ENCODE results near the gene PICK1.

PICK1 gene

DNA sequence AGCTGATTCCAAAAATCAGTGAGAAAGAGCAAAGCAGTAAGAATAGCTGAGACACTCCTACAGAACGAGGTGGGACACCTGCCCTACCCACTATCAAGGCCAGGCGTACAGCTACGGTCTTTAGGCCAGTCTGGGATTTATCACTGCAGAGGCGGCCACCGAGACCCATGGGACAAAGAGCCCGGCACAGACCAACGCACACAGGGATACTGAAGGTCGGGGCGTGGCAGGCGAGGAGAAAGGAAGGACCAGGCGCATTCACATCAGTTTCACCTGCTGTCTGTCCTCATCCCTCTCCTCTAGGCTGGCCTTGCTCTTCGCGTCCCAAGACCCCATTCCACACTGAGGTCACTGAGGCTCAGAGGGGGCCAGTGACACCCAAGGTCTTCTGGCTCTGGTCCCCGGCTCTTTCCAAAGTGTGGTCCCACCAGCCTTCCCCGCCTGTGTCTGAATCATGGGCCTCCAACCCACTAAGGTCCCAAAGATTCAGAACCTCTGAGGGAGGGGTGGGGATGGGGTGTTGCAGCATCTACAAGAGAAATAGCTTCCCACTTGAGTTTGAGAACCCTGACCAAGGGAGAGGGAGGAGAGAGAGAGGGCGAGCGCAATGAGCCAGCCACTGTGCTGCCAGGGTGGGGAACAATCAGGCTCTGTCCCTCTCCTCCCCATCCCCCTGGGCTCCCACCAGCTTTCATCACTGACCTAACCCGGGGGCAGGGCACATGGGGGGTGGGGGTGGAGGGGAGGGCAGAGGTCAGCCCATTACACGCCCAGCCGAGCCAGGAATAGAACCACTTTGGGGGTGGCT is 7.2 kb upstream of the PICK1 start:
- no peak for DNase-seq (ENCODE audit: low read depth)

DNA sequence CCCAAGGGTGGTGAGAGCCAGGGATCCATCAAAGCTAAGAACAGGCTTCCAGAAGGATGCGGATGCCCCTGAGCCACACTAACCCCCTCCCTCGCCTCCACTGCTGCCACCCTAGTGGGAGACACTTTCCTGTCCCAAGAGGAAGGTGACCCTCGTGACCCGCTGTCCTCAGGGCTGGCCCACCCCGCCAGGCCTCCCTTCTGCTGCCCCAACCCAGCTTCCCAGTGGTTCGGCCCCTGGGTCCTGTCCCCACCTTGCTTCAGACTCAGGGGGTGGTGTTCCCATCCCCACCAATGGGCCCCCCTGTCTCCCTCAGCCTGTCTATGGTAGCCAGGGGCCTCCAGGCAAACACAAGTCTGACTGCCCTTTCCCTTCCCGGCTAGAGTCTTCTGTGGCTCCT is 6.5 kb upstream of the PICK1 start:
- no peak for DNase-seq (ENCODE audit: low read depth)

DNA sequence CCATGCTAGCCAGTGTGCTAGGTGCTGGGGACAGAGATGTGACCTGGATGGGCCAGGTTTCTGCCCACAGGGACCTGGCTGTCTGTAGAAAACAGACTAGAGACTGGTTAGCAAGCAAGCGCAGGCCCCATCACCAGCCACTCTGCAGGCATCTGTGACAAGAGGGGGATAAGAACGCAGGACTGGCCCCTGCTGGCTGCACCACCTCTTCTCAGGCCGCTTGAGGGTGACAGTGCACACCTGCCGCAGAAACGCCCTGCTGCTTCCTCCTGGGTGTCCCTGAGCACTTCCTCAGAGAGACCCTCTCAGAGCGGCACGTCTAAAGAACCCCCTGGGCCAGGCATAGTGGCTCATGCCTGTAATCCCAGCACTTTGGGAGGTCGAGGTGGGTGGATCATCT is 5.9 kb upstream of the PICK1 start:
- DNase-seq (ENCODE audit: low read depth): no peak

DNA sequence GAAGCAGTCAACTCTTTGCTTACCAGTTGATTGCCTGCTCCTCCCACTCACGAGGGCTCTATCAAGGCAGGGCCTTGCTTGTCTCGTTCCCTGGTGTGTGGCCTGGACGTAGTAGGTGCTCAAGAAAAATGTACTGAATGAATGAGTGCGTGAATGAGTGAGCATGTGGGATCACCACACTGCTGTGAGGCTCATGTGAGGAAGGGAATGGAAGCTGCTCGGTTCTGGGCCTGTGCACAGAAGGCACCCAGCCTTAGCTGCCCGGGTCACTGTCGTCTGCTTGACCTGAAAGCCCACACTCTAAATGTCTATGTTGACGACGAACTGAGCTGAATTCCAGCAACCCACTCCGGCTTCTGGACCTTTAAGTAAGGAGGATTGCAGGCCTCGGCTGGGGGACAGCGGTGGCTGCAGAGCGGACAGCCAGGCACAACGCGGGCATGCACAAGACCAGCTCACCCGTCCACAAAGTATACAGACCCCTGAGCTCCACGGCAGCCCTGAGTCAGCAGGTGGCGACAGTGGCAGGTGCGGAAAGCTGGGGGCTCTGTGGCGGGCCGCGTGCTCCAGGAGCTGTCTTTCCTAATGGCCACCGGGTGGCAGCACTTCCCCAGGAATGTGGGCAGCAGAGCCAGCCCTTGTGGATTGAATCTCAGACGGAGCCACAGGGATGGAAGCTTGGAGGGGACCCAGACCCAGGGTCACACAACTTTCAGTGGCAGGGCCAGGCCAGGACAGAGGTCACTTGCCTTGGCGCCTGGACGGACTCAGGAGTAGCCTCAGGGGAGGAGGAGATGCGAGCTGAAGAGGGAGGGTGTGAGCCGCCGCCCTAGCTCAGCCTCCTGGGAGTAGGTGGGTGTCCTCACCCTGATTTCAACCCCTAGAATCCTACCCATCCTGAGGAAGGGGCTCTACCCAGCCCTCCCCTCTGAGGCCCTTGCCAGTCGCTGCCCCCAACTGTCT is 5.0 kb upstream of the PICK1 start:
- DNase-seq (ENCODE audit: low read depth): peak; percentile 29

DNA sequence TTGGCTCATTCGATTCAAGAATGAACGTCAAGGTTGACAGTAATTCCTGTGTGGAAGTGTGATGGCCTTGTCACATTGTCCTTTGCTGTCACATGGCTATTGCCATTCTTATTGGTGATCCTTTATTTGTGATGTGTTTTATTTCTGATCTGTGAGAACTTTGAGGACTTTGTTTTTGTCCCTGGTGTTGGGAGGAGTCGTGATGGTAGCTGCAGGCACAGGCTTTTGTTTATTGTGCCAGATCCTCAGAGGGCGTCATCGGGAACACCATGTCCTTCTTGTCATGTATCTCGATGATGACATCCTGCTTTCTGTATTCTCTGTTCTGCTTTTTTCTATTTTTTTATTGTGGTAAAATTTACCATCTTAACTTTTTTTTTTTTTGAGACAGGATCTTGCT is 5.6 kb downstream of the PICK1 start:
- DNase-seq (ENCODE audit: low read depth): no peak

DNA sequence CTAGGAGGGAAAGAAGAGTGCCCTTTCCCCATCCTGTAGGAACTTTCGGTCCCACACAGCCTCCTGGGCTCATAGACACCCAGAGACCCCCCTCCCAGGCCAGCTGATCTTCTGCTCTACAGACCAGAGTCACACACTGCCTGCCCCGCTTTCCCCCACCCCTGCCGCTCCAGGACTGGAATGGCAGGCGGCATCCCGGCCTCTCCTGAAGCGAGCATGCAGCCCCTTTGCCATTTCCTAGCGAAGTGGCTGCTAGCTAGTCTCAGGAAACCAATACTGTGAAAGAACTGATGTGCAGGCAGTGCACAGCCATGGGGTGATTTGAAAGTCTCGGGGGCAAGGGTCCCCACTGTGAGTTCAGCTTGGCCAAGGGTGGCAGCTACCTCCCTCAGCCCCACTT is 8.3 kb downstream of the PICK1 start:
- no peak for DNase-seq (ENCODE audit: low read depth)

DNA sequence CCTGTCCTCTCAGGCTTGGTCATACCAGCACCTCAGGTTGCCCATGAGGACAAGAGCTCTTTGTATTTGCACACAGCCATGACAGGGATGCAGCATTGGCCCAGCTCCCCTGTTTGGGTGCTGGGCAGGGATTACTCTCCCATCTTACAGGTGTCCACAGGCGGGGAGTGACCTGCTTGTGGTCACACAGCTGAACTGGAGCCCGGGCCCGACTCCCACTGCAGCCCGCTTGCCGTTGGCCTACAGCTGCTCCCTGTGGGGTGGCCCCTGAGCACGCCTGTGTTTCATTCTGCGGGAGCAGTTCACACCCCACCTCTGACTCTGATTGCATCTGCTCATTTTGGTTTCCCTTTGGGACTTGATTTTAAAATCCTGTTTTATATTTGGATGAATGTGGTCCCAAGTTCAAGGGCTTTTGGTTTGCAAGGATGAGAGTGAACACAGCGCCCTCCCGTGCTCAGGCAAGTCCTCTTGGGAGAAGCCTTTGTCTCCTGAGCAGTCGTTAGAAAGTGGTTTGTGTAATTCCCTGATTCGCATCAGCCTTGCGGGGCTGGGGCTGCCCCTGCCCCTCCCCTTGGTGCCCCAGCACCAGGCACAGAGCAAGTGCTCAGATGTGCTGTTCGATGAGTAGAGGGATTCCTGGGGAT is 9.3 kb downstream of the PICK1 start:
- no peak for DNase-seq (ENCODE audit: low read depth)

DNA sequence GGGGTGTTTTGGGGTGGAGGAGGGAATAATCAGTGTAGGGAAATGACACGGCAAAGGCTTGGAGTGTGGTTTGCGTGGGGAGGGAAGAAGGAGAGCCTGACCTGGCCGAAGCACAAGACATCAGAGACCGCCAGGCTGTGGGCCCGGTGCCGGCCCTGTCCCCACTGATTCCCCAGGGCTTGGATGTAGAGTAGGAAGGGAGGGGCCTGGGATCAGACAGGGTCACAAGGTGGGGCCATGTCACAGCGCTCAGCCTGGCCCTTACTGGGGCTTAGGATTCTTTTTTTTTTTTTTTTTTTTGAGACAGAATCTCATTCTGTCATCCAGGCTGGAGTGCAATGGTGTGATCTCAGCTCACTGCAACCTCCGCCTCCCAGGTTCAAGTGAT is 9.8 kb downstream of the PICK1 start:
- no peak for DNase-seq (ENCODE audit: low read depth)

DNA sequence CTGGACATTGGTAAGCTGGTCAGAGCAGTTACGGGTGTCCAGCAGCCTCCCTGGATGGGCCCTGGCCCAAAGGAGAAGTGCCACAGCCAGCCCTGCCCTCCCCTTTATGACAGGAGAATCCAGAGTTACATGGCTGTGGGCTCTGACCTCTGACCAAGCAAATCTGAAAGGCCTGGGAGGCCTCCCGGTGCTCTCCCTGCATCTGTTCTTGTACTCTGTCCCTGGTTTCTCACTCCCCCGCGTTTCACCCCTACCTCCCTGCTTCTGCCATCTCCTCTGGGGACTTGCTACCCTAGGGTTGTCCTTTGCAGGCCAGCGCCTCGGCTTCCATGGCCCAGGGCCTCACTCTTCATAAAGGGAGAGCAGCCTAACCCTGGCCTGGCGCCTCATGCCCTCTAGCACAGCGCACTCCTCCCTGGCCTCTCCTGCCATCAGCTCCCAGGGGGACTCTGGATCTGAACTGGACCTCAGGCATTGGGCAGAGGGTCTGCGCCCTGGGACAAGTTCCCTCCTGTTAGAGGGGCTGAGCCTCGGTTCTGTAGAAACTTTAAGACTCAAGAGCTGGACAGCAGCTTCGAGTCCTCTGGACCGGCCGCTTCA is 10.7 kb downstream of the PICK1 start:
- DNase-seq (ENCODE audit: low read depth): no peak

DNA sequence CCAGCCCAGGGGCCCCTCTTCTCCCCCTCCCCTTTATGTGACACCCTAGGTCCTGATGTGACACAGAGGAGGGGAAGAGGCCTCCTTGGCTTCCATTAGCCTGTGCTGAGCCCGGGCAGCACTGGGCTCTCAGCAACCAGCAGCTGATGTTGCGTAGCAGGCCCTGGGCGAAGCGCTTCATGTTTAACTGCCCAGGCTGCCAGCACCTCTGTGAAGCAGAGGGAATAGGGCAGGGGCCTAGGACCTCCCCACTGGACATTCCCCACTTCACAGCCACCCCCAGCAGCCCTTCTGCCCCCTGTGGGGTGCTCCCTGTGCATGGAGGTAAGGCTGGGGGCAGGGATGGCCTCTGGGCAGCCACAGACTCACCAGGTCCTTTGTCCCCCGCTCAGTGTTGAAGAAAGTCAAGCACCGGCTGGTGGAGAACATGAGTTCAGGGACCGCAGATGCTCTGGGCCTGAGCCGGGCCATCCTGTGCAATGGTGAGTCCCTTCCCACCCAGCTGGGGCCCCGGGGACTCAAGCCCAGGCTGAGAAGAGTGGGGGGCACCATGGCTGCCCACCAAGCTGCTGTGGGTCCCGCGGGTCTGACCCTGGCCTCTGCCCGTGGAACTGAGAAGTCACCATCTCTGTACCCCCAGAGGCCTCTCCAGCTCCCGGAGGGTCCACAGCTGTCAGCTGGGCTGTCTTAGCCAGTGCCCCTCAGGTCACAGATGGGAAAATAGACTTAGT is 11.6 kb downstream of the PICK1 start:
- no peak for DNase-seq (ENCODE audit: low read depth)

DNA sequence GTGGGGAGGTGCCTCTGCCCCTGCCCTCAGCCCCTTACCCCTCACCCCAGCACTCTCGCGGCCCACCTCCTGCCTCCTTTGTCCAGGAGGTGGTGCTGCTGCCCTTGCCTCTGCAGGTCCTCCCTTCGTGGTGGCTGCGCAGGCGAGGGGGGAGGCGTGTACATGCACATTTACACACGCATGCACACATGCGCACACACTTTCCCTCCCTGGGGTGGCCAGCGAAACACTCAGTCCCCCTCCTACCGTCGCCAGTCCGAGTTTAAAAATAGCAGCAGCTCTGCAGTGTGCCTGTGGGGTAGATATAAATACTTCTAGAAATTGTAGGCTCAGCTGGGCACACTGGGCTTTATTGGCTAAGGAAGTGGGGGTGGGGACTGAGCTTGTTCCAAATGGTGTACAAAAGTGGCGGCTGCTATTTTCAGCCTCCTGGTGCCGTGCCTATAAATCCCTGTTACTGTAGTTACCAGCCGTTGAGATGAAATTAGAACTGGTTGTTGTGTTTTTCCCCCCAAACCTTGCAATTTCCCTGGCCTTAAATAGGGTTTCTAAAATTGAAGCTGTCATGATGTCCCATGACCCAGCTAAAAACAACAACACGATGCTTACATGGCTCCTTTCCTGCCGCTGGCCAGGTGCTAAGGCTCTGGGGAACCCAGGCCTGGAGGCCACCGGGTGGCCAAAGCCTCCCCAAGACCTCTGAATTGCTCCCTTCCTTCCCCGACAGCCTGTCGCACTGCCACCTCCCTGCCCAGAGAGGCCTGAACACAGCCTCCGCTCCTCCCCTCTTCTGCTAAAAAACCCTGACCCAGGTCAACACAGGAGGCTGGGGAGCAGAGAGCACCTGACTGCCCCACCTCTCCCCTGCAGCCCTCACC is 12.4 kb downstream of the PICK1 start:
- DNase-seq (ENCODE audit: low read depth): no peak

DNA sequence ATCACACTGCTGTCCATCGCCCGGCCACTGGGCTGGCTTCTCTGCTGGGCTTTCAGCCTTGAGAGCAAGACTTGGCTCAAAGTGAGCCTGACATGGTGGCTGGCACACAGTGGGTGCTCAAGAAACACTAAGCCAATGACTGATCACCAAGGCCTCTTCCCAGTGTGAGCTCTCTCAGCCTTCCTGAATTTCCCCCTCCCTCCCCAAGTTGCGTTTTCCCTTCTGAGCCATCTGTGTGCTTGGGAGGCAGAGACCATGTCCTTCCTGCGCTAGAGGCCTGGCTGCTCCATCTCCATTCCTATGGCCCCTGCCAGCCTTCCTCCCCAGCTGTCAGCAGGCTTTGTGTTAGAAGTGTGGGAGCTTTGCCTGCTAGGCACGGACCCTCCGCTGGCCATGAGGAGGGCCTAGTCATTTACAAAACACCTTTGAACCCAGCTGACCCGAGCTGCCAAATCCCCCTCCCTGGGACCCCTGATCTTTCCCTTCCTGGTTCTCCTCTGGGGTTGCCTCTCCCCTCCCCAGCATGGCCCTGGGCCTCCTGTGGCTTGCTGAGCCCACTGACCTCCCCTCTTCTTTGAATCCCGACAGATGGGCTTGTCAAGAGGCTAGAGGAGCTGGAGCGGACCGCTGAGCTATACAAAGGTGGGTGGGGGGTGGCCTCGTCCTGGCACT is 13.2 kb downstream of the PICK1 start:
- DNase-seq (ENCODE audit: low read depth): no peak

DNA sequence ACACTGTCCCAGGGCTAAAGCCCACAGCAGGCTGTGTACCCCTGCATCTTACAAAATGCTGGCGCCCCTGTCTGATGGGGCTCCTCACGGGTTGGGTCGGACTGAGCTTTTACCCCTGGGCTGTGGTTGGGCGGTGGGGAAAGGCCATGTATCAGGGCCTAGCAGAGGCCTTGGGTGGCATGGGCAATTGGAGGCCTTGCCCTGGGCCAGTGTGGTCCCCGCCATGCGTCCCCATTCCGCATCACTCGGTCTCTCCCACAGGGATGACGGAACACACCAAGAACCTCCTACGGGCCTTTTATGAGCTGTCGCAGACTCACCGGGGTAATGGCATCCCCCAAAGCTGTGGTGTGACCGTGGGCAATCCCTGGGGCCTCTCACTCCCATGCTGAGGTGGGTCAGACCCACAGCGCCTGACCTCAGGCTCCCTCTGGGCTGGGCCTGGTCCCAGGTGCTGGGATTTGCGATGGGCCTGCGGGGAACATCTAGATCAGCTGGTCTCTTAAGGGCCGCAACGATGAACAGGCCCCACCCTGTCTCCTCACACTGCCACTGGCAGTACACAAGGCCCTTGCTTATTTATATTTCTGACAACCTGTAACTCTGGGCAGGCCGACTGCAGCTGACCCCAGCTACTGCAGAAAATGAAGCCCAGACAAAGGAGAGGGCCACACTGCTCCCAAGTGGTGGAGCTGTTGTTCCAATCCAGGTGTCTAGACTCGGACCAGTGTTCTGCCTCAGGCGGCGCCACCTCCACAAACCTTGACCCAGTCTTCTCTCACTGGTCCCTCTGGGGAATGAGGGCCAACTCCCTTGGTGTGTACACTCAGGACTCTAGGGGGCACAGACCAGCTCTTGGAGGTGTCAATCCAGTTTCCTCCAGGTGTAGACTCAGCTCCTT is 14.5 kb downstream of the PICK1 start:
- no peak for DNase-seq (ENCODE audit: low read depth)

DNA sequence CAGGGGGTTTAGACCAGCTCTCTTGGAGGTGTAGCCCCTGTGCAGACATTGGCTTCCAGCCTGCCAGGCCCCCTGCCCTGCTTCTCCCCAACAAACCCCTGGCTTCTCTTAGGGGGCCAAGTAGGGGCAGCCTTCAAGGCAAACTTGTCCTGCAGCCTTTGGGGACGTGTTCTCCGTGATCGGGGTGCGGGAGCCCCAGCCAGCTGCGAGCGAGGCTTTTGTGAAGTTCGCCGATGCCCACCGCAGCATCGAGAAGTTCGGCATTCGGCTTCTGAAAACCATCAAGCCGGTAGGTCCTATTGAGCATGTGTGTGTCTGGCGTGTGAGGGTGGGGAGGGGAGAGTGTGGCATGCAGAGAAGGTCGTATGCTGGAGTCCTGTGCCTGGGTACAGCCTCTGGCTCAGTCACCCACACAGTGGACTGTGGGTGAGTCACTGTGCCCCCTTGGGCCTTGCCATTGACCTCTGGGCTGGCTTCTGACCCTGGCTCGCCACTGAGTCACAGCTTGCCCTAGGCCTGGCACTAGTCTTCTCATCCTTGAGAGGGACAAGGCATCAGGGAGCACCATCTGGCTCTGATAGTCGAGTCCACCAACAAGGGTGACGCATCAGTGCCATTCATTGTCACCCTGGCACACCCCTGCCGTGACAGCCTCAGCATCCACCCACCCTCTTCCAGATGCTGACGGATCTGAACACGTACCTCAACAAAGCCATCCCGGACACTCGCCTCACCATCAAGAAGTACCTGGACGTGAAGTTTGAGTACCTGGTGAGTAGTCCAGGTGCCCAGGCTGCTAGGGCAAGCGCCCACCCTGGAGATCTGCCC is 15.3 kb downstream of the PICK1 start:
- DNase-seq (ENCODE audit: low read depth): no peak

DNA sequence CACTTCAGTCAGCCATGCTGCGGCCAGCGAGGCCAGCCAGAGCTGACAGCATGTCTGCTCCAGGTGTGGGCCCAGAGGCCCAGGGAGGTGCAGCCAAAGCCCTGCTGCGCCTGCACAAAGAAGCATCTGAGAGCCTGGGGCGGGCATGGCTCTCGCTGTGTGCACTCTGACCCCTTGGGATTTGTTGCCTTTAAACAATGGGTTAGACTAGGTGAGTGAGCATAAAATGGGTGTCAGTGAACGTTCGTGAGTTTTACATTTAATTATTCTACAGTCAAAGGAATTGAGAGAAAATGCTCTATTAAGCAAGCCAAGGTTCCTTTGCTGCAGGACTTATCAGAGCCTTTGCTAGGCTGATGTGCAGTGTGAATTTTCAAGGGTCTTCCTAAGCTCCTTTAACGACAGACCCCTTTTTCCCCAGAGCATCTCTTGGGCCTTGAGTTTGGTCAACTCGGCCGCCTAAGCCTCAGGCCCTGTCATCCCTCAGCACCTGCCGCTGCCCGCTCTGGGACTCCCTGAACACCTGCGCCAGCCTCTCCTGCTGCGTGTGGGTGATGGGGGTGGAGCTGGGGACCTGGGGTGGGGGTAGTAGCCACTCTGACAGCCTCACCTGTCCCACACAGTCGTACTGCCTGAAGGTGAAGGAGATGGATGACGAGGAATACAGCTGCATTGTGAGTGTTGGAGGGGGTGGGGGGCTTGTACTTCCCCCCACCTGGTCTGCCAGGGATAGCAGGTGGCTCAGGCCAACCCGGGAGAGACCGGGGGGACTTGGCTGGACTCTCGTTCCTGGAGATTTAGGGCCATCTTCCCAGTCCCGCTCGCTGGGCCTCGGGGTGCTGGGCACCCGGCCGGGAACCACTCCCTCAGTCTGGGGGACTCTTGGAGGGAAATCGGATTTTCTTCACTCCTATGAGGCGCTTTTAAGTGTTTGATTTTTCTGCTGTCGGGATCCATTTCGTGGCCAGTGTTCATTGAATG is 16.2 kb downstream of the PICK1 start:
- DNase-seq (ENCODE audit: low read depth): no peak

DNA sequence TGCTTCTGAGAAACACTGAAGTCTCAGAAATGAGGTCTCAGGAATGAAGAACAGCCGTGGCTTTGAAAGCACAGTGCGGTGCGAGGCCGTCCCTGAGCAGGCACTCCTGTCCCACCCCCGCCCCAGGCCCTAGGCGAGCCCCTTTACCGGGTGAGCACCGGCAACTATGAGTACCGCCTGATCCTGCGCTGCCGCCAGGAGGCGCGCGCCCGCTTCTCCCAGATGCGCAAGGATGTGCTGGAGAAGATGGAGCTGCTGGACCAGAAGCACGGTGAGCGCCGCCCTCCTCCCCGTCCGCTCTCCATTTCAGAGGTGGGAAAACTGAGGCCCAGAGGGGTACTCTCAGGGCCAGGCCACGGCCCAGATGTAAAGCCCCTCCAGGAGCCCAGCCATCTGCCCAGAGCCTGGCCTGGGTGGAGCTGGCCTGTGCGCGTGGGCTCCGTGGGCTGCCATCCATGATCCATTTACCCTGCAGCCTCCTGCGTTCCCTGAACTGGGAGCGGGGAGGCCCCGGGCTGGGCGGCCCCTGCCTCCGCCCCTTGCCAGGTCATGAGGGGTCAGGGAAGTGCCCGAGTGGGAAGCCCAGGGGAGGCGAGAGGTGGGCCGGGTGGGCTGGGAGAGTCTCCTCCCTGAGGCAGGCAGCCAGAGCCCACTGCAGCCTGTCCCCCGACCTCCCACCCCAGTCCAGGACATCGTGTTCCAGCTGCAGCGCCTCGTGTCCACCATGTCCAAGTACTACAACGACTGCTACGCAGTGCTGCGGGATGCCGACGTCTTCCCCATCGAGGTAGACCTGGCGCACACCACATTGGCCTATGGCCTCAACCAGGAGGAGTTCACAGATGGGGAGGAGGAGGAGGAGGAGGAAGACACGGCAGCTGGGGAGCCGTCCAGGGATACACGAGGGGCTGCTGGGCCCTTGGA is 17.2 kb downstream of the PICK1 start:
- DNase-seq (ENCODE audit: low read depth): no peak
